GM19240 (cell line): Measurements from ENCODE around the gene SERPINB1.
"Not testable (repeated sequence)": the region's sequence is repeated elsewhere in the genome, so short reads cannot be mapped to it uniquely, and the experiment has no call there.

ENCODE experiments used
- DNase-seq: peaks from one replicate; pipeline ENCODE4 v3.0.0; 2011; ENCODE audit warnings: low spot score; ENCODE audit not compliant: insufficient read length

Gene SERPINB1

DNA sequence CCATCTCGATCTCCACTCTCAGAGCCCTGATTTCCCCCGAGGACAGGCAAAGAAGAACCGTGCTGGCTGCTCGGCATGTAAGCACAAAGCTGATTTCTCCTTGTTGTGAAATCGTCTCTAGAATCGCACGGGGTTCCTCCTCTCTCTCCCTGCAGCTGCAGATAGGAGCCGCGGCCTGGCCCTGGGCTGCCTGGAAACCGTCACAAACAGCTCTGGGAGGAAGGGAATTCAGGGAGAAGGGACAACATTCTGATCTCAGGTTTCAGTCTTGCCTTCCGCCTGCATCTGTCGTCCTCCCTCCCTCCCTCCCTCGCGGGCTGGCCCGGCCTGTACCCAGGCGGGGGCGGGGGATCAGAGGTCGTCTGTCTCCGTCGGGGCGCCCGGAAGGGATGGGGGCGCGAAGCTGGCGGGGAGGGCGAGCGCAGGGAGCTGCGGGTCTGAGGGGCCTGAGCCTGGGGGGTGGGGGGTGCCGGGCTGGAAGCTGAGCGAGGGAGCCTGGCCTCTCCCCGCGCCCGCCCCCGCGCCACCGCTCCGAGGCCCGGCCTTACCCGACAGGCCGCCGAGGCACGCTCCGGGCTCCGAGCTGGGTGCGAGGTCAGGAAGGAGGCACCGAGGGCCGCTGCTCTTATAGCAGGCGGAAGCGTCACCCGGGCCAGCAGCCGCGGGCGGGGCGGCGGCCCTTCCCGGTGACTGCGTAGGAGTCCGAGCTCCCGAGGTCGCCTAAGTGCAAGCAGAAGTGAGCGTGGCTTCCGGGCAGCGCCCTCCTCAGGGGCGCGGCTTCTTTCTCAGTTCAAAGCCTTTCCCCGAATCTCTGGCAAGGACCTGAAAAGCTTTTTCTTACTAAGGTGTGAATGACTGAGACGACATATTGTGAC is at the start of gene SERPINB1:
Gene SERPINB1, minus strand, starts transcription at position 600 of the 875 bp plus-strand sequence. CDS start 1,277 bp downstream, outside the sequence.
- no peak for DNase-seq

DNA sequence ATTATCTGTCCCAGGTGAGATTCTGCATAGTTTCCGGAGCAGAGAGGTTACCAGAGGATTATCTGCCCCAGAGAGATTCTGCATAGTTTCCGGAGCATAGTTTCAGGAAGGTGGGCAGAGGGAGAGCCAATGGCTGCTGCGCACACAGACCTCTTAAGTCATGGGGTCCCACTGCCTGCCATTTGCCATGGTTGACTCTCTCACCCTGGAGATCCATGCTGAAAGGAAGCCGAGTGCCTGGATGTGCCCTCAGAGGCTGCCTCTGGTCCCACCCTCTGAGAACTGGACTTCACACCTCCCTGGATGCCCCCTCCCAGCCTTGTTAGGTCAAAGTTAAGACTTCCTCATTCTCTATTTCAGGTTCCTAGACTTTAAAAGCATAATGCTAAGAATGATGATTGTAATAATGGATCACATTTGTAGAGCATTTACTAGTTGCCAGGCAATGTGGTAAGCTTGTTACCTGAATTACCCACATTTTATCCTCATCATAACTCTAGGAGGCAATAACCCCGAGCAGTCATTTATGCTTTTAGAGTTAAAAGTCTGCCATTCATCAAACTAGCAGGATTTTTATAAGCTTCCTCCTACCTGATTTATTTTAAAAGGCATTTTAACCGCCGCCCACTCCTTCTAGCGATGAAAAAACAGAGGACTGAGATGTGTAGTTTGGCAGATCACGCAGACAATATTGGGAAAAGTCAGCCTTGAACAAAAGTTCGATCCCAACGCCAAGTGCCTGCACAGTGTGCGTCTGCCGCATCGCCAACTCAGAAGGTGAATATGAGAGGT is 49.5 kb upstream of the SERPINB1 start:
- no peak for DNase-seq

DNA sequence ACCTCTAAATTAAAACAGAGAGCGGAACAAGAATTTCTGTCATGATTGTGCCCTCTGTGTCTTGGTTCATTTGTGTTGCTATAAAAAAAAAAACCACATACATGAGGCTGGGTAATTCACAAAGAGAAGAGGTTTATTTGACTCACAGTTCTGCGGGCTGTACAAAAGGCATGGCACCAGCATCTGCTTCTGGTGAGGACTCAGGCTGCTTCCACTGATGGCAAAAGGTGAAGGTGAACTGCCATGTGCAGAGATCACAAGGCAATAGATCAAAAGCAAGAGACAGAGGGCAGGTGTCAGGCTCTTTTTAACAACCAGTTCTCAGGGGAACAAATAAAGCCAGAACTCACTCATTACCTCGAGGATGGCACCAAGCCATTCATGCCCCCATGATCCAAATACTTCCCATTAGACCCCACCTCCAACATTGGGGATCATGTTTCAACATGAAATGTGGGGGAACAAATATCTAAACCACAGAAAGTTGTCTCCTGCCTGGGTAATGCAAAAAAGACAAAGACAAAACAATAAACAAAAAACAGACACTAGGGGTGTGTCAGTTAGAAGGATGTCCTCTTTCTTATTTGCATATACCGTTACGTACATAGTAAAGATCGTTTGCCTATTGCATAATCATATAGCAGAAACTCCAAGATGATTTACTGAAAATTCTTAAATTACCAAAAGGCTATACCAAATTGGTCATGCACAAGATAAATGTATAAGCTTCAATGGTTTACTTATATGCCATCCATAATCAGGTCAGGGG is 44.5 kb upstream of the SERPINB1 start:
- no peak for DNase-seq

DNA sequence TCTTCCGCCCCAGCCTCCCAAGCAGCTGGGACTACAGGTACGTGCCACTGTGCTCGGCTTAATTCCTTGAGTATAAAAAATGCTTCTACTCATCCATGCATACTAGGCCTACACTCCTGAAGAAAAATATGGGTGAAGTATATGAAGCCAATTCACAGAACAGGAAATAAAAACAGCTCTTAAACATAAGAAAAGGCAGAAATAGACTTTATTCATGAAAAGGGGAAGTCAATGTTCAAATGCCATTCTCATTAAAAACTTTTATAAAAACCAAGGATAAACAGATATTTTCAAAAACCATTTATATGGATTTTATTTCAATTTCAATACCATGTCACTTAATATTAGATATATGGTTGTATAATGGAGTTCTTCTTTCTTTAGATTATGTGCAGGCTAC is 43.1 kb upstream of the SERPINB1 start:
- DNase-seq: no peak

DNA sequence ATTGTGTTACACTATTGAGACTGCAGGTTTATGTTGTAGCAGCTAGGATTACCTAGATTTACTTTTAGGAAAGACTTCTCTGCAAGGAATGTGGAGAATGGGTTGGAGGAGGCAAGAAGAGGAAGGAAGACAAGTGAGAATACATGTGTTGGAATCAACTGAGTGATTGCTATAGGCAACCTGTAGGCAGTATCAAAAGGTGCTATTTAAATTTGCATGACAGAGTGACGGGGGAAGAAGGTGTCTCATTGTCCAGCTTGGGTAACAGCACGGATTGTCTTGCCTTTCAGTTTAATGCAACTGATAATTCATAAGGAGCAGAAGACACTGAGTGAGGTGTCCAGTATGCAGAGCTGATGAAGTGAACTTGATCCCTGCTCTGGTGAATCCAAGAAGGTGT is 42.0 kb upstream of the SERPINB1 start:
- DNase-seq: no peak

DNA sequence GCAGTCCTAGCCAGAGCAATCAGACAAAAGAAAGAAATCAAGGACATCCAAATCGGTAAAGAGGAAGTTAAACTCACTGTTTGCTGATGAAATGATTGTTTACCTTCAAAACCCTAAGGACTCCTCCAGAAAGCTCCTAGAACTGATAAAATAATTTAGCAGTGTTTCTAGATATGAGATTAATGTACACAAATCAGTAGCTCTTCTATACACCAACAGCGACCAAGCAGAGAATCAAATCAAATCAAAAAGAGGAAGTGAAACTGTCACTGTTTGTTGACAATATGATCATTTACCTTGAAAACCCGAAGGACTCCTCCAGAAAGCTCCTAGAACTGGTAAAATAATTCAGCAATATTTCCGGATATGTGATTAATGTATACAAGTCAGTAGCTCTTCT is 39.8 kb upstream of the SERPINB1 start:
- DNase-seq: no peak

DNA sequence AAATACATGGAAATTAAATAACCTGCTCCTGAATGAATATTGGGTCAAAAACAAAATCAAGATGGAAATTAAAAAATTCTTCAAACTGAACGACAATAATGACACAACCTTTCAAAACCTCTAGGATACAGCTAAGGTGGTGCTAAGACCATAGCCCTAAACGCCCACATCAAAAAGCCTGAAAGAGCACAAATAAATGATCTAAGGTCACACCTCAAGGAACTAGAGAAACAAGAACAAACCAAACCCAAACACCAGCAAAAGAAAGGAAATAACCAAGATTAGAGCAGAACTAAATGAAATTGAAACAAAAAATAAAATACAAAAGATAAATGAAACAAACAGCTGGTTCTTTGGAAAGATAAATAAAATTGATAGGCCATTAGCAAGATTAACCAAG is 38.5 kb upstream of the SERPINB1 start:
- not testable (repeated sequence) for DNase-seq

DNA sequence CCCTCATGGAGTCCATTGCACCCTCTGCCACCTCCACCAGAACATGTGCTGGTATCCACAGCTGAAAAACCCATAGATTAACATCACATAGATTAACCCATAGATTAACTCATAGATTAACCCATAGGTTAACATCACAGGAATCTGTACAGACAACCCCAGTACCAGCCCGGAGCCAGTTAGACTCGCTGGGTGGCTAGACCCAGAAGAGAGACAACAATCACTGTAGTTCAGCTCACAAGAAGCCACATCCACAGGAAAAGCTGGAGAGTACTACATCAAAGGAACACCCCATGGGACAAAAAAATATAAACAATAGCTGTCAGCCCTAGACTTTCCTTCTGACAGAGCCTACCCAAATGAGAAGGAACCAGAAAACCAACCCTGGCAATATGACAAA is 36.3 kb upstream of the SERPINB1 start:
- DNase-seq: no peak

DNA sequence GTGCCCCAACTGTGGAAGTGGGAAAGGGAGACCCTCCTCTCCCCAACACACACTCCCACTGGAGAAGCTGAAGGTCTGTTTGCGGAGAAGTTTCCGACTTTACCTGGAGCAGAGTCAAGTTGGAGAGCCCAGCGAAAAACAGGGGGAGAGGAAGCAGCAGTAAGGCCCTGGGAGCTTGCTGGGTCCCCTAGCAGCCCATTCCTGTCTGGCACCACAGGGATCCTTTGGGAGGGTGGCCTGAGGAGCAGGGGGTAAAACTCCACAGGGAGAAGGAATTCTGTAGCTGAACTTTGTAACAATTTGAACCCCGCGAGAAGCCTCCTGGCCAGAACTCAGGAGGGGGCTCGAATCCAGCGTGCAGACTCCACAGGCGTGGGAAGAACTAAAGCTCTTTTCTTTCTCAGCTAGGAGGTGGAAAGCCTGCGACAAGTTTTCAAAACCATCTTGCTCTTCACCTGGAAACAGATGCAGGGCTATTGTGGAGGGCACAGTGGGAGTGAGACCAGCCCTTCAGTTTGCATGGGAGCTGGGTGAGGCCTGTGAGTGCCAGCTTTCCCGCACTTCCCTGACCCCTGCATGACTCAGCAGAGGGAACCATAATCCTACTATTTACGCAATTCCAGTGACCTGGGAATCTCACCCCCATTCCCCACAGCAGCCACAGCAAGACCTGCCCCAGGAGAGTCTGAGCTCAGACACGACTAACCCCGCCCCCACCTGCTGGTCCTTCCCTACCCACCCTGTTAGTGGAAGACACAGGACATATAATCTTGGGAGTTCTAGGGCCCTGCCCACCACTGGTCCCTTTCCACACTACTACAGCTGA is 35.6 kb upstream of the SERPINB1 start:
- no peak for DNase-seq

DNA sequence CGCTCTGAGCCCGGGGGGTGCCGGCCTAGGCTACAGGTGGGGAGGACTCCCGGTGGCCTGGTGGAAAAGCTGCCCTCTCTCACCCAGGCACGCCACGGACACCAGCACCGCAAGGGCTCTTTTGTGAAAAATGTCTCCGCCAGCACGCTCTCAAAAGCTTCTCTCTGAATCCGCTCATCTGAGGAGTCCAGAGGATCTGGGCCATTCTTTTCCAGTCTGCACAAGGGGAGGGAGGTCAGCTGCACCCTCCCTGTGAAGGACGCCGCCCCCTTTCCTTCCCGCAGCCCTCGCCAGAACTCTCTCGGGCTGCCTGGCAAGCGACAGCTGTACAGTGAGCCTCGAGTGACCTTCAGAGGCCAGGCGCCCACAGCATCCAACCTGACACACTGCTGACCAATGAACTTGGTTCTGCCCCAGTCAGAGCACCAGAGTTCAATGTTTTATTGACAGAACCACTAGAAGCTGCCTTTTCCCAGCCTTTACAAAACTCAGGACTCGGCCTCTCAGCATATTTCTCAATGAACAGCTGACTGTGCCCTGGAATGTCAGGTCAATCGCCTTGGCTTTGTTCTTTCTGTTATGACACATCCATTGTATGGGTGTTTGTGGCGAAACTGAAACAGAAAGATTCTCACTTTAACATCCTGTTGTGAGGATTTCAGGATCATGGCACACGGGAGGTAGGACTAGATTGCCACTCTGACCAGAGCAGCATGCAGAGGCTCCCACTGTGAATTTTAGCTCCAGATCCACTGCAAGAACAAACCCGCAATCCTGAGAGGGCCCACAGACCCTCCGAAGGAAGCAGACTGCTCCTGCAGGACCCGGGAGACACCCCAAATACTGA is 34.8 kb upstream of the SERPINB1 start:
- no peak for DNase-seq

DNA sequence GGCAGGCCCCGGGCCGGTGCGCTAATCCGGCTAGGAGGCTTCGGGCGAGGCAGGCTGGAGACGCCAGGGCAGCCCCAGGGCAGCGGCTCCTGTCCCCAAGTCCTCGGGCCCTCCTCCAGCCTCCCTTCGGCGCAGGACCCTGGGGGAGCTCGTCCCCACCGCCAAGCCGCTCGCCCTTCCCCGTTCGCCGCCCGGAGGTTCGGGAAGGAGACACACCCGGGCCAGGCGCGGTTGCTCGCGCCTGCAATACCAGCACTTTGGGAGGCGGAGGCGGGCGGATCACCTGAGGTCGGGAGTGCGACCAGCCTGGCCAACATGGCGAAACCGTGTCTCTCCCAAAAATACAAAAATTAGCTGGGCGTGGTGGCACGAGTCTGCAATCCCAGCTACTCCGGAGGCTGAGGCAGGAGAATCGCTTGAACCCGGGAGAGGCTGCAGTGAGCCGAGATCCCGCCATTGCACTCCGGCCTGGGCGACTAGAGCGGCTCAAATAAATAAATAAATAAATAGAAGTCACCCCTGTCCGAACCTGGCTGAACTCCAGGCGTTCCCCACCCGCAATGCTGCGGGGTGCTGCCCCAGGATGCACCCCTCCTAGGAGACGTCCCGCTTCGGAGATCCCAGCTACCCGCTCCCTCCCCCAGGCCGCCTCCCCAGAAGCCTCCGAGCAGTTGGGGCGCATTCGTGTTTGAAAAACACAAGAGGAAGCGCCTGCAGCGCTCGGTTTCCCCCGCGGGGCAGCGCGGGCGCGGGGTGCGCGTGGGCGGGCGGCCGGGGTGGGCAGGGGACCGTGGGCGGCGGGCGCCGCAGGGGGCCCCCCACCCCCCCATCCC is 33.9 kb upstream of the SERPINB1 start:
- DNase-seq: no peak

DNA sequence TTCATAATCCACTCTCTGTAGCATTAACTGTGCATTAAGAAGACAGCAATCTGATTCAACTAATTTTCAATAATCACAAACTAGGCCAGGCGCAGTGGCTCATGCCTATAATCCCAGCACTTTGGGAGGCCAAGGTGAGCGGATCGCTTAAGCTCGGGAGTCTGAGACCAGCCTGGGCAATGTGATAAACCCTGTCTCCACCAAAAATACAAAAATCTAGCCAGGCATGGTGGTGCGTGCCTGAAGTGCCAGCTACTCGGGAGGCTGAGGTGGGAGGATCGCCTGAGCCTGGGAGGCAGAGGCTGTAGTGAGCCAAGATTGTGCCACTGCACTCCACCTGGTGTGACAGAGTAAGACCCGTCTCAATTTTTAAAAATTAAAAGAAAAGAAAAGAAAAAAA is 32.0 kb upstream of the SERPINB1 start:
- no peak for DNase-seq

DNA sequence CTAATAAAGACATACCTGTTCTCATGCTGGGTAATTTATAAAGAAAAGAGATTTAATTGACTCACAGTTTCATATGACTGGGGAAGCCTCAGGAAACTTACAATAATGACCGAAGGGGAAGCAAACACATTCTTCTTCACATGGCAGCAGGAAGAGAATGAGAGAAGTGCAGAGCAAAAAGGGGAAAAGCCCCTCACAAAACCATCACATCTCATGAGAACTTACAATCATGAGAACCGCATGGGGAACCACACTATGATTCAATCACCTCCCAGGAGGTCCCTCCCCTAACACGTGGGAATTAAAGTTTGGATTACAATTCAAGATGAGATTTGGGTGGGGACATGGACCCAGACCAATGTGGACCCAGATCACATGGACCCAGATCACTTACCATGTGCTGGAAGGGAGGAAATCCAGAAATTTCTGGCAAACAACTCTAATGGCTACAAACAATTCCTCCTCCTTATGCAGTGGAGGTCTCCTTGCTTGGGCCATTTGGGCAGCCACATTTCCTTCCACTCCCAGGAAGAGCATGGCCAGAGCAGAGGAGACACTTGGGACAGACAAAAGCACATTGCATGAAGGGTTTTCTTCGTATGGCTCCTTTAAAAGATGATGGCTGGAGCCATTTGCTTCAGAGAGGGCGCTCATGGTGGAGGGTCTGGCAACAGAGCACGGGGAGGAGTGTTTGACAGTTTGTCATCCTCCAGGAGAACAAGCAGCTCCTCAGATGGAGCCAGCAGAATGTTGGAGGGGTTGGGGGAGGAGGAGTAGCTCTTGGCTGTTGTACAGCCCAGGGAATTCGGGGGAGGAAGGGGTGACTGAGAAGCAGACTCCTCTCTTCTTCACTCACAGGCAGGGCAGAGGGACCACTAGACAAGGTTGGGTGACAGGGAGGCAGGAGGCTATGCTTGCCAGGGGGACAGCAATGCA is 31.0 kb upstream of the SERPINB1 start:
- no peak for DNase-seq

DNA sequence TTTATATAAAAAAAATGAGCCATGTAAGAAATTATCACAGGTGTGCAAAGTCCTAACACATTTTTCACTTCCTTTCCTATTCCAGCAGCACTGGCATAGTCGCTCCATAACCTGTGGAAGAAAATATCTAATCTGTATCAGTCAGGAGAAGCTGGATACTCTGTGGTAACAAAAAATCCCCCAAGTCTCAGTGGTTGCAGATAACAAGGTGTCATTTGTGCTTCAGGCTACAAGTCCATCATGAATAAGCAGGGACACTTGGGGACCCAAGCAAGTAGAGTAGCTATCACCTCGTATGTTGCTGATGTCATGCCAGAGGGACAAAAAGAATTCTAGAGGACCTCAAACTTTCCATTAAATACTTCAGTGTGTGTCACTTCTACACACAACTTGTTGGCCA is 30.3 kb upstream of the SERPINB1 start:
- no peak for DNase-seq

DNA sequence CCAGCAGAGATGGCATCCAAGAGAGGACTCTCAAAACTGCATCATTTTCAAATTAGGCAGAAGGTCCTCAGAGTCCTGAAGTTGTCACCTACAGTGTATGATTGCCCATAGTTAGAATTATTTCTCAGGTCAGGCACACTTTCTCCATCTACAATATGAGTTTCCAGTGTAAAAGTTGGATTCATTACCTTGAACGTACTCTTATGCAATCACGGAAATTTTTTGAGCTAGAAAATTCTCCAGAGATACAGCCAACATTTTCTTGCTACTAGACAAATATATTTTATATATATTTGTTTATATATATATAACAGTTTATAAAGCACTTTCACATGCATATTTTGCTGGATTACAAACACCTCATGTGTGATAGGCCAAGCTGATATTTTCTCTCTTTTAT is 29.4 kb upstream of the SERPINB1 start:
- DNase-seq: no peak

DNA sequence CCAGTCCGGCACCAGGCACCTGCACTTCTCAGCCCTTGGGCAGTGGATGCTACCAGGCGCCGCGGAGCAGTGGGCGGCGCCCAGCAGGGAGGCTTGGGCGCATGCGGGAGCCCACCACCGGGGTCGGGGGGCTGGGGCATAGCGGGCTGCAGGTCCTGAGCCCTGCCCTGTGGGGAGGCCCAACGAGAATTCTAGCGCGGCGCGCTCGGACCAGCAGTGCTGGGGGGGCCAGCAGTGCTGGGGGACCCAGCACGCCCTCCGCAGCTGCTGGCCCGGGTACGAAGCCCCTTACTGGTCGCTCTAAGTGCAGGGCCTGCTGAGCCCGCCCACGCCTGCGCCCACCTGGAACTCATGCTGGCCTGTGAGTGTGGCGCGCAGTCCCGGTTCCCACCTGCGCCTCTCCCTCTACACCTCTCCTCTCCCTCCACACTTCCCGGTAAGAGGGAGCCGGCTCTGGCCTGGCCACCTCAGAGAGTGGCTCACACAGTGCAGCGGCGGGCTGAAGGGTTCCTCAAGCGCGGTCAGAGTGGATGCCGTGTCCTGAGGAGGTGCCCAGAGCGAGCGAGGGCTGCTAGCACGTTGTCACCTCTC is 28.5 kb upstream of the SERPINB1 start:
- DNase-seq: no peak

DNA sequence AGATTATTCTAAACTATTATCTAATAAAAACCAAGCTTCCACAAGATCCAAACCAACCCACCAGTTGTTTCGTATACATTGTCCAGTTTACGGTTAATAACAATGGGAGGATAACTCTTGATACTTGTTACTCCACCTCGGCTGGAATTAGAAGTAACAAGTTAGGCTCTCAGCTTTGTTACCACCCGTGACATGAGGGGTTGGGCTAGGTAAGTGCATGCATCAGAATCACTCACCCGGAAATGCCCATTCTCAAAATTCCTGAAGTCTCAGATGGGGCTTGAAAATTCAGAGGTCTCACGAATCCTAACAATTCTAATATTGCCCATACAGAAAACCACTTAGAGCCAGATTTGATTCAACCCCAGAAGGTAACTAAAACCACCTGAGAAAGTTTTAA is 27.0 kb upstream of the SERPINB1 start:
- no peak for DNase-seq
